Rectal smooth muscle tissue (tissue), 1 donor: Measurements from ENCODE around the gene TBPL1.
"Not testable (repeated sequence)": the region's sequence is repeated elsewhere in the genome, so short reads cannot be mapped to it uniquely, and the experiment has no call there.

Experiments used
- H3K27ac ChIP-seq: one replicate; pipeline ENCODE4 v1.7.0; 2013; ENCODE audit warnings: low read depth, low read length, inconsistent platforms
- H3K27me3 ChIP-seq: one replicate; pipeline ENCODE4 v1.7.0; 2013; ENCODE audit warnings: low read length; ENCODE audit not compliant: control insufficient read depth, insufficient read depth
- H3K36me3 ChIP-seq: one replicate; pipeline ENCODE4 v1.7.0; 2013; ENCODE audit warnings: low read length; ENCODE audit not compliant: control insufficient read depth, insufficient read depth
- H3K4me1 ChIP-seq: one replicate; pipeline ENCODE4 v1.7.0; 2013; ENCODE audit warnings: low read length; ENCODE audit not compliant: control insufficient read depth, insufficient read depth
- H3K4me3 ChIP-seq: one replicate; pipeline ENCODE4 v1.7.0; 2013; ENCODE audit warnings: low read length
- H3K9ac ChIP-seq: one replicate; pipeline ENCODE4 v1.7.0; 2013; ENCODE audit warnings: low read length

TBPL1 gene

DNA sequence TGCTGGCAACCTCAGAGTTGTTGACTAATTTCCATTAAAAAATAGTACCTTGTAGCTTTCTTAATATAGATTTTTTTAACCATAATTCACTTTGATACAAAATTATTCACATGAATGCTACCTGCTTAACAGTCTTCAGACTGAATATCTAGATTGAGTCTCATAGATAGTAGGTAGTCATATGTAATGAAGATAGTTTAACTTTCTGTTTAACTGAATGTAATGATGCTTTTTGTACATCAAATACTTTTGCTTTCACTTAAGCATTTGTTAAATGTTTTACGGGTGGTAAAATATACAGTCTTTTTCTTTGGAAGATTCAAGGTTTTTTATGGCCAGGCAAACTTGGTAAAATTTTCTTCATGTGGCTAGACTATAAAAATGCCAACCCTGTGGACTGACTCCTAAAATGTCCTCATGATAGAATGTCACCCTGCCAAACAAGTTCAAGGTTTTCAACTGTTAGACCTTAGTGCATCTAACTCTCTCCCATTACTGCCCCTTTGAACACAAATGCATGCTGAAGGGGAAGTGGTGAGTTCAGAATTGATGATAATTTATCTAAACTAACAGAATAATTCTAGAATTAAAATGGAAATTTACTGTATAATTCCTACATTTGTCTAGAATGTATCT, 16.4 kb downstream of the TBPL1 start:
- no peaks in the 10 kb centered on the region for H3K27me3 ChIP-seq
- H3K27ac ChIP-seq = no peak overlapping the region
- H3K4me1 ChIP-seq = no peaks in the 10 kb centered on the region
- H3K9ac ChIP-seq = no peak overlapping the region
- H3K36me3 ChIP-seq = no peaks in the 10 kb centered on the region
- no peak overlapping the region for H3K4me3 ChIP-seq

- no peak overlapping the region for H3K9ac ChIP-seq
- no peak overlapping the region for H3K4me3 ChIP-seq
- no peaks in the 10 kb centered on the region for H3K4me1 ChIP-seq
- no peak overlapping the region for H3K27ac ChIP-seq
- no peaks in the 10 kb centered on the region for H3K27me3 ChIP-seq
- H3K36me3 ChIP-seq = no peaks in the 10 kb centered on the region
These were observed 16.9 kb downstream of the TBPL1 start for GRCh38 chr6:133969921-133970295.

- H3K27ac ChIP-seq = no peak overlapping the region
- no peak overlapping the region for H3K4me3 ChIP-seq
- no peaks in the 10 kb centered on the region for H3K4me1 ChIP-seq
- no peaks in the 10 kb centered on the region for H3K36me3 ChIP-seq
- no peak overlapping the region for H3K9ac ChIP-seq
- no peaks in the 10 kb centered on the region for H3K27me3 ChIP-seq
These were observed 18.8 kb downstream of the TBPL1 start for GRCh38 chr6:133971861-133972260.

- Histone ChIP-seq H3K4me1 (no peaks in the 10 kb centered on the region), H3K36me3 (no peaks in the 10 kb centered on the region), H3K27me3 (no peaks in the 10 kb centered on the region), H3K27ac (no peak overlapping the region), H3K9ac (no peak overlapping the region), H3K4me3 (no peak overlapping the region)
These were observed 19.4 kb downstream of the TBPL1 start for GRCh38 chr6:133972388-133972787.

DNA sequence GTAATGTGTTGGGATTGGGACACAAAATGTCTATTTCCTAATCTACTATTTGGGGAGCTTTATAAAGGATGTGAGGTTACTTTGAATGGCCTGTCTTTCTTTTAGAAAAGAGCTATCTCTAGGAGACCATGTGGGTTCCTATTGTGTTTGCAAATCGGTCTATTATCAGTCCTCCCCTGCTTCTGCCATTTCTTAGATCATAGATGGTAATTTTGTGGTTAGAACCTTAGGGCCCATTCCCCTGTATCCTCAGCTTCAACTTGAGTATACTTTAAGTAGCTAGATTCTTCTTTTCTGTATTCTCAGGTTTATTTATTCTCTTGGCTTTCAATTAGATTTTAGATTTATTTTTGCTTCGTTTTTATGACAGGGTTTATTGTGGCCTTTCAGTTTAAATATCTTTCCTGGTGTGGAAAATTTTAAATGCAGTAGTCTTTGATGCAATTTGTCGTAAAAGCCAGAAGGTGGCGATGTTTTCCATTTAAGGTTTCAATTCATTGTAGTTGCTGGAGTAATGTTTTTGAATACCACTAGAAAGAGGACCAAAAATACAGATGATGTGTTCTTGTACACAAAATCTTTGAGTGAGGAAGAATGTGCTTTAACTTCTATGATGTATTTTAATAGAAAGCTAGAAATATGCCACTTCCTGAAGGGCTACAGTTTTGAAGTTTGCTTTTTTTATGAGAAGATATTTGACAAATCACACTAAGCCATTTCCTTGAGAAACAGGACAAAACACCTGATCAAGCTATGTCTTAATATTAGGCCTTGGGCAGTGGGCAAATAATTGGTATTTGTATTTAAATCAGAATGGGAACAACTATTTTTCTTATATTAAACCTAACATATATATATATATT, 20.3 kb downstream of the TBPL1 start:
- Histone ChIP-seq H3K4me3 (no peak overlapping the region), H3K27ac (no peak overlapping the region), H3K4me1 (no peaks in the 10 kb centered on the region), H3K9ac (no peak overlapping the region), H3K27me3 (no peaks in the 10 kb centered on the region), H3K36me3 (no peaks in the 10 kb centered on the region)

- no peaks in the 10 kb centered on the region for H3K4me1 ChIP-seq
- H3K4me3 ChIP-seq = no peak overlapping the region
- peaks cover 2% of the 10 kb centered on the region for H3K36me3 ChIP-seq
- no peak overlapping the region for H3K9ac ChIP-seq
- H3K27me3 ChIP-seq = no peaks in the 10 kb centered on the region
- H3K27ac ChIP-seq = no peak overlapping the region
These were observed 25.2 kb downstream of the TBPL1 start for GRCh38 chr6:133977983-133978895.

DNA sequence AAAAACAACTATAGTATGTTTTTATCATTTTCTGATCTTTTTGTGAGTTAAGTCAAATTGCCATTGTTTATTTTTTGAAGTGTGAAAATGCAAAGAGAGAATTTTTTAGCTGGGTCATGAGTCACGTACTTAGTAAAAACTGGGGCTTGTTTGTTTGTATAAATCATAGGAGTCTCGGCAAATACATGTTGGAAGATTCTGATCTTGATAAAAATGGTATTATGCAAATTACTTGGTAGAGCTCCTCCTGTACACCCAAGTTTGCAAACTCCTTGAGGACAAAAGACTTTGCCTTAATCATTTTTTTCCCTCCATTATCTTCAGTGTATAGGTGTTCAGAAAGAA, 25.8 kb downstream of the TBPL1 start:
- no peak overlapping the region for H3K27ac ChIP-seq
- H3K27me3 ChIP-seq = no peaks in the 10 kb centered on the region
- peaks cover 5% of the 10 kb centered on the region for H3K36me3 ChIP-seq
- no peak overlapping the region for H3K9ac ChIP-seq
- H3K4me3 ChIP-seq = no peak overlapping the region
- no peaks in the 10 kb centered on the region for H3K4me1 ChIP-seq

- not testable (repeated sequence) for H3K27me3 ChIP-seq, H3K4me1 ChIP-seq, H3K4me3 ChIP-seq, H3K9ac ChIP-seq, H3K27ac ChIP-seq, H3K36me3 ChIP-seq
These were observed 26.4 kb downstream of the TBPL1 start for GRCh38 chr6:133979269-133979963.

- H3K9ac ChIP-seq = no peak overlapping the region
- no peak overlapping the region for H3K4me3 ChIP-seq
- no peaks in the 10 kb centered on the region for H3K4me1 ChIP-seq
- H3K27me3 ChIP-seq = no peaks in the 10 kb centered on the region
- no peak overlapping the region for H3K27ac ChIP-seq
- H3K36me3 ChIP-seq = peaks cover 5% of the 10 kb centered on the region
These were observed 27.1 kb downstream of the TBPL1 start for GRCh38 chr6:133980168-133980567.

DNA sequence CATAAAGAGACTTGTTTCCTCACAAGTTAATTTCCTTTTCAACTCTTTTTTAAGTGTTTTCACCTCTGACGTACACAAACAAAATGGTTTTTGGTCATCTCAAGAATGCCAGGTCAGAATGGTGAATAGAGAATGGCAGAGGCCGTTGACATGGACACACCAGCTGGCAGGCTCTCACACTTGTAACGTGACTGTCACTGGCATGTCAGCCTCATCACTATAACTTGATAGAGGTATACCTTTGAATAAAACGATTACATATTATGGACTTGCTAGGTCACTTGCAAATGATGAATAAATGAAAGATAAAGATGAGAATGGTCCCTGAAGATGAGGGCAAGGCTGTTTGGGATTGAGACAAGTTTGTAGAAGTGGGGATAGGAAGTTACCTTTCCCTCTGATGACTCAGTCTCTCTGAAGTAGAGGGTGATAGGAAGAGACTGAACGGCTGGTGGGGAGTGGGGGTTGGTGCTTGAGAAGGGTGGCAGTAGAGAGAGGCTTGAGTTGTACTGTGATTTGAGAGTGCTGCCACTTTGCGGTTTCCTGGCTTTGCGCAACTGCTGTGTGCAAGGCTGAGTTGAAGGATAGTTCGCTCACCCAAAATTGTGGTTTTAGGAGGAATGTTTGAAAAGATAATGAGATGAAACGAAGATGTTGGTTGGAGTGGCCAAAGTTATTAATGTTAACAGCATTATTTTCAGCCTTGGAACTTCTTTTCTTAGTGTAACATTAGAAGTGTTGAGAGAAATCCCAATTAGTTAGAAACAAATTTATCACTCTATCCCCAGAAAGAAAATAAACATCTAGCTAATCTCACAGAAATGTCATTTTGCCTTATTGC, 30.3 kb downstream of the TBPL1 start:
- Histone ChIP-seq H3K4me1 (no peaks in the 10 kb centered on the region), H3K4me3 (no peak overlapping the region), H3K36me3 (peaks cover 5% of the 10 kb centered on the region), H3K9ac (no peak overlapping the region), H3K27me3 (no peaks in the 10 kb centered on the region), H3K27ac (no peak overlapping the region)

GRCh38 chr6:133985970-133986369, 32.9 kb downstream of the TBPL1 start:
- Histone ChIP-seq H3K4me1 (no peaks in the 10 kb centered on the region), H3K9ac (no peak overlapping the region), H3K4me3 (no peak overlapping the region), H3K27me3 (no peaks in the 10 kb centered on the region), H3K36me3 (peaks cover 5% of the 10 kb centered on the region), H3K27ac (no peak overlapping the region)
